ENCODE measurements around the gene PI4KA. TPM values are rescaled to one million over a fixed set of nuclear protein-coding genes. Genes with fewer than 3 reads are reported as not detected.

PI4KA gene
- polyA plus RNA-seq, 1 of the 3 experiments (the other 2 are of a cell fraction): 30.0 TPM

DNA sequence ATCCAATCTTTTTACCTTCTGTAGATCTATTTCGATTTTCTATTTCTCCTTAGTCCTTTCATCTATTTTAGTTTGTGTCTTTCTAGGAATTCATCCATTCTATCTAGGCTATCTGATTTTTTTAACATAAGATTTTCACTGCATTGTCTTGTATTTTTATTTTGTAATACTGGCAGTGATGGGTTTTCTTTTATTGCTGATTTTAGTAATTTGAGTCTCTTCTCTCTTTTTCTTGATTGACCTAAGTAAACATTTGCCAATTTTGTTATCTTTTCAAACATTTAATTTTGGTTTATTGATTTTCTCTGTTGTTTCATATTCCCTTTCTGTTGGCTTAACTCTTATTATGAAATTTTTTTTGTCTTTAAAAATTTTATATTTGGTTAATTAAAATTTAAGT is 192.1 kb downstream of the PI4KA start:
- CTCF ChIA-PET: no interaction called here
- H3K4me3 ChIP-seq (ENCODE audit: low read depth in 2 of 2, low read length in 1 of 2): no peak overlapping the region

DNA sequence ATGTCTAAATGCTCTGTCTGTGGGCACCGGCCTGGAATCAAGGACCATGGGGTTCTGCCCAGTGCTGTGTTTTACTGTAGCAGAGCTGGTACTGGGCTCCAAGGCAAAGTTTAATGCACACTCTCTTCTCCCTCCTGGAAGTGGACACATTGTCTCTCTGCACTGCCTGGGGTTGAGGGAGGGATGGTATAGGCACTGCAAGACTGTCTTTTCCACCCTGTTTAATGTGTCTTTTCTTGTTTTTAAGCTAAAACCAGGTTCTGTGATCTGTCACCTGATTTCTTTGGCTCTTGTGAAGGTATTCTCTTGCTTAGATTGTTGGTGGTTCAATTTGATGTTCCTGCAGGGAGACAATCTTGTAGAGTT is 194.0 kb downstream of the PI4KA start:
- POLR2A ChIA-PET: no interaction called here
- no peak for TF ChIP-seq RAD21 (IDR thresholded peaks at IDR 0.05; ENCODE audit: low read length)
- TF ChIP-seq FOSL2 (IDR thresholded peaks at IDR 0.05; ENCODE audit: borderline replicate concordance, low read depth): no peak
- TF ChIP-seq TEAD4 (IDR thresholded peaks at IDR 0.05; ENCODE audit: borderline replicate concordance, insufficient read depth): no peak
- no peak for TF ChIP-seq GATA2 (CRISPR knock-in tag; IDR thresholded peaks at IDR 0.05)
- TF ChIP-seq, protein P1, sequence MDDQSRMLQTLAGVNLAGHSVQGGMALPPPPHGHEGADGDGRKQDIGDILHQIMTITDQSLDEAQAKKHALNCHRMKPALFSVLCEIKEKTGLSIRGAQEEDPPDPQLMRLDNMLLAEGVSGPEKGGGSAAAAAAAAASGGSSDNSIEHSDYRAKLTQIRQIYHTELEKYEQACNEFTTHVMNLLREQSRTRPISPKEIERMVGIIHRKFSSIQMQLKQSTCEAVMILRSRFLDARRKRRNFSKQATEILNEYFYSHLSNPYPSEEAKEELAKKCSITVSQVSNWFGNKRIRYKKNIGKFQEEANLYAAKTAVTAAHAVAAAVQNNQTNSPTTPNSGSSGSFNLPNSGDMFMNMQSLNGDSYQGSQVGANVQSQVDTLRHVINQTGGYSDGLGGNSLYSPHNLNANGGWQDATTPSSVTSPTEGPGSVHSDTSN (IDR thresholded peaks at IDR 0.05): no peak
- TF ChIP-seq, protein P2, sequence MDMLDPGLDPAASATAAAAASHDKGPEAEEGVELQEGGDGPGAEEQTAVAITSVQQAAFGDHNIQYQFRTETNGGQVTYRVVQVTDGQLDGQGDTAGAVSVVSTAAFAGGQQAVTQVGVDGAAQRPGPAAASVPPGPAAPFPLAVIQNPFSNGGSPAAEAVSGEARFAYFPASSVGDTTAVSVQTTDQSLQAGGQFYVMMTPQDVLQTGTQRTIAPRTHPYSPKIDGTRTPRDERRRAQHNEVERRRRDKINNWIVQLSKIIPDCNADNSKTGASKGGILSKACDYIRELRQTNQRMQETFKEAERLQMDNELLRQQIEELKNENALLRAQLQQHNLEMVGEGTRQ (IDR thresholded peaks at IDR 0.05; ENCODE audit: borderline replicate concordance, low read depth, low read length): no peak
- TF ChIP-seq, protein P3, sequence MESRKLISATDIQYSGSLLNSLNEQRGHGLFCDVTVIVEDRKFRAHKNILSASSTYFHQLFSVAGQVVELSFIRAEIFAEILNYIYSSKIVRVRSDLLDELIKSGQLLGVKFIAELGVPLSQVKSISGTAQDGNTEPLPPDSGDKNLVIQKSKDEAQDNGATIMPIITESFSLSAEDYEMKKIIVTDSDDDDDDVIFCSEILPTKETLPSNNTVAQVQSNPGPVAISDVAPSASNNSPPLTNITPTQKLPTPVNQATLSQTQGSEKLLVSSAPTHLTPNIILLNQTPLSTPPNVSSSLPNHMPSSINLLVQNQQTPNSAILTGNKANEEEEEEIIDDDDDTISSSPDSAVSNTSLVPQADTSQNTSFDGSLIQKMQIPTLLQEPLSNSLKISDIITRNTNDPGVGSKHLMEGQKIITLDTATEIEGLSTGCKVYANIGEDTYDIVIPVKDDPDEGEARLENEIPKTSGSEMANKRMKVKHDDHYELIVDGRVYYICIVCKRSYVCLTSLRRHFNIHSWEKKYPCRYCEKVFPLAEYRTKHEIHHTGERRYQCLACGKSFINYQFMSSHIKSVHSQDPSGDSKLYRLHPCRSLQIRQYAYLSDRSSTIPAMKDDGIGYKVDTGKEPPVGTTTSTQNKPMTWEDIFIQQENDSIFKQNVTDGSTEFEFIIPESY (IDR thresholded peaks at IDR 0.05; ENCODE audit: borderline replicate concordance, low read depth): no peak
- no peak for TF ChIP-seq NRF1 (IDR thresholded peaks at IDR 0.05; ENCODE audit: low read depth, low read length)
- no peak for TF ChIP-seq RXRA (IDR thresholded peaks at IDR 0.05; ENCODE audit: borderline replicate concordance, low read depth)
- no peak for TF ChIP-seq YY1 (IDR thresholded peaks at IDR 0.05; ENCODE audit: low read depth)
- TF ChIP-seq TCF12 (IDR thresholded peaks at IDR 0.05): no peak
- TF ChIP-seq MXI1 (IDR thresholded peaks at IDR 0.05; ENCODE audit: low read depth, low read length): no peak
- TF ChIP-seq POLR2AphosphoS5 (IDR thresholded peaks at IDR 0.05; ENCODE audit: low read depth, low read length): no peak
- TF ChIP-seq, protein P4, sequence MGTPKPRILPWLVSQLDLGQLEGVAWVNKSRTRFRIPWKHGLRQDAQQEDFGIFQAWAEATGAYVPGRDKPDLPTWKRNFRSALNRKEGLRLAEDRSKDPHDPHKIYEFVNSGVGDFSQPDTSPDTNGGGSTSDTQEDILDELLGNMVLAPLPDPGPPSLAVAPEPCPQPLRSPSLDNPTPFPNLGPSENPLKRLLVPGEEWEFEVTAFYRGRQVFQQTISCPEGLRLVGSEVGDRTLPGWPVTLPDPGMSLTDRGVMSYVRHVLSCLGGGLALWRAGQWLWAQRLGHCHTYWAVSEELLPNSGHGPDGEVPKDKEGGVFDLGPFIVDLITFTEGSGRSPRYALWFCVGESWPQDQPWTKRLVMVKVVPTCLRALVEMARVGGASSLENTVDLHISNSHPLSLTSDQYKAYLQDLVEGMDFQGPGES (IDR thresholded peaks at IDR 0.05; ENCODE audit: low read depth, low read length): no peak
- Histone ChIP-seq H3K36me3 (replicated peaks in 1 of 2; ENCODE audit: control insufficient read depth in 1 of 2, insufficient read depth in 2 of 2, low read length in 1 of 2) (no peaks in the 10 kb centered on the region), H3K9me2 (no peaks in the 10 kb centered on the region), H4K20me1 (ENCODE audit: insufficient read depth) (no peaks in the 10 kb centered on the region), H3F3A (replicated peaks; ENCODE audit: insufficient read depth) (no peaks in the 10 kb centered on the region), H3K79me2 (ENCODE audit: insufficient read depth) (no peaks in the 10 kb centered on the region), H3K4me3 (ENCODE audit: low read depth in 2 of 2, low read length in 1 of 2) (no peak overlapping the region), H3K9ac (no peak overlapping the region), H3K4me2 (no peak overlapping the region), H3K4me1 (ENCODE audit: control insufficient read depth in 1 of 2, insufficient read depth in 2 of 2, low read depth in 1 of 2, low read length in 1 of 2) (no peaks in the 10 kb centered on the region), H3K27ac (ENCODE audit: low read depth in 2 of 2, low read length in 1 of 2) (no peak overlapping the region), H3K9me3 (no peaks in the 10 kb centered on the region), H2AFZ (ENCODE audit: low read depth) (no peak overlapping the region), H3K27me3 (ENCODE audit: insufficient read depth) (0 out of 2 replicates have a peak, but pooled peaks cover 5% of the 10 kb centered on the region)
- CTCF ChIA-PET: no interaction called here
- 83% methylated on average over 1 of the region's 1 CpG for WGBS (ENCODE audit: low lambda C conversion rate)
- DNase-seq: no peak

More for the DNA sequence above, 192.1 kb downstream of the PI4KA start:
- Histone ChIP-seq H3F3A (replicated peaks; ENCODE audit: insufficient read depth) (no peaks in the 10 kb centered on the region), H3K4me1 (ENCODE audit: control insufficient read depth in 1 of 2, insufficient read depth in 2 of 2, low read depth in 1 of 2, low read length in 1 of 2) (no peaks in the 10 kb centered on the region), H3K9me3 (no peaks in the 10 kb centered on the region), H3K9me2 (no peaks in the 10 kb centered on the region), H3K9ac (no peak overlapping the region), H2AFZ (ENCODE audit: low read depth) (no peak overlapping the region), H3K27ac (ENCODE audit: low read depth in 2 of 2, low read length in 1 of 2) (no peak overlapping the region), H3K79me2 (ENCODE audit: insufficient read depth) (no peaks in the 10 kb centered on the region), H3K36me3 (replicated peaks in 1 of 2; ENCODE audit: control insufficient read depth in 1 of 2, insufficient read depth in 2 of 2, low read length in 1 of 2) (no peaks in the 10 kb centered on the region), H3K4me2 (no peak overlapping the region), H4K20me1 (ENCODE audit: insufficient read depth) (no peaks in the 10 kb centered on the region), H3K27me3 (ENCODE audit: insufficient read depth) (no peaks in the 10 kb centered on the region)
- 26% methylated on average over 1 of the region's 1 CpG for WGBS (ENCODE audit: low lambda C conversion rate)
- TF ChIP-seq RFX5 (IDR thresholded peaks at IDR 0.05; ENCODE audit: low read length) (no peak), MEF2A (IDR thresholded peaks at IDR 0.05; ENCODE audit: borderline replicate concordance, low read depth) (no peak), ELF1 (IDR thresholded peaks at IDR 0.05) (no peak), TCF12 (IDR thresholded peaks at IDR 0.05) (no peak), FOSL2 (IDR thresholded peaks at IDR 0.05; ENCODE audit: borderline replicate concordance, low read depth) (no peak), NRF1 (IDR thresholded peaks at IDR 0.05; ENCODE audit: low read depth, low read length) (no peak)
- POLR2A ChIA-PET: no interaction called here
- DNase-seq: no peak

All from SK-N-SH (cell line).